Daoy (cell line): ENCODE data around the gene C14orf132. TPM values are rescaled to one million over a fixed set of nuclear protein-coding genes. Genes with fewer than 3 reads are reported as not detected.

Experiments used
- DNase-seq: peaks from one replicate; pipeline ENCODE4 v3.0.0-alpha.2; 2015; ENCODE audit warnings: low read depth
- total RNA-seq: library from RNA; depleted of rRNA; stranded (reverse); fragments of >200 nt; shearing (Covaris generic); gene quantifications from 2 replicates; pipeline ENCODE4 v1.2.3, GENCODE V29; 2014

The C14orf132 gene
- total RNA-seq, 1 experiment from 2014 or later, result 5.9 TPM

- DNase-seq, result no peak
Observed at GRCh38 chr14:96119947-96120346, 80.8 kb downstream of the C14orf132 start.

- DNase-seq, result no peak
Observed at GRCh38 chr14:96120392-96120791, 81.2 kb downstream of the C14orf132 start.

- no peak for DNase-seq
Observed at GRCh38 chr14:96120941-96121340, 81.8 kb downstream of the C14orf132 start.

- peak; percentile 76 for DNase-seq
Observed at GRCh38 chr14:96121660-96122395, 82.7 kb downstream of the C14orf132 start.

- DNase-seq, result peak; percentile 63
Observed at GRCh38 chr14:96122496-96122895, 83.3 kb downstream of the C14orf132 start.

GRCh38 chr14:96125536-96125935, 86.4 kb downstream of the C14orf132 start:
- DNase-seq, result no peak

- no peak for DNase-seq
Observed at GRCh38 chr14:96126339-96126782, 87.2 kb downstream of the C14orf132 start.

- no peak for DNase-seq
Observed at GRCh38 chr14:96126783-96127271, 87.7 kb downstream of the C14orf132 start.

- DNase-seq, result no peak
Observed at GRCh38 chr14:96129128-96129736, 90.1 kb downstream of the C14orf132 start.

- no peak for DNase-seq
Observed at GRCh38 chr14:96130391-96130790, 91.2 kb downstream of the C14orf132 start.

- no peak for DNase-seq
Observed at GRCh38 chr14:96130854-96131253, 91.7 kb downstream of the C14orf132 start.

GRCh38 chr14:96131836-96132235, 92.7 kb downstream of the C14orf132 start:
- no peak for DNase-seq

- DNase-seq, result no peak
Observed at GRCh38 chr14:96134508-96134907, 95.3 kb downstream of the C14orf132 start.

GRCh38 chr14:96135285-96135684, 96.1 kb downstream of the C14orf132 start:
- peak; percentile 61 for DNase-seq

- peak; percentile 91 for DNase-seq
Observed at GRCh38 chr14:96136371-96137005, 97.3 kb downstream of the C14orf132 start.

GRCh38 chr14:96138241-96138640, 99.1 kb downstream of the C14orf132 start:
- DNase-seq, result no peak

GRCh38 chr14:96139169-96139568, 100.0 kb downstream of the C14orf132 start:
- DNase-seq, result no peak

- DNase-seq, result peak; percentile 45
Observed at GRCh38 chr14:96139879-96140278, 100.7 kb downstream of the C14orf132 start.

- DNase-seq, result no peak
Observed at GRCh38 chr14:96140952-96141351, 101.8 kb downstream of the C14orf132 start.
